GM18951 (cell line): ENCODE data around the gene SLC4A8.

ENCODE experiments used
- POLR2A ChIP-seq: IDR thresholded peaks from 4 replicates; pipeline ENCODE4 v1.6.1; 2011; ENCODE audit warnings: mild to moderate bottlenecking; ENCODE audit not compliant: insufficient read length, insufficient read depth; ENCODE audit errors: extremely low read depth
- in situ Hi-C: fragments of 300-500 bp; cut with MboI; formaldehyde crosslinking; loops from one replicate; pipeline ENCODE4 v1.12.0; 2022; ENCODE audit warnings: low sequenced_read_pairs, mixed read lengths, inconsistent platforms; ENCODE audit not compliant: unreplicated experiment

SLC4A8 gene

DNA sequence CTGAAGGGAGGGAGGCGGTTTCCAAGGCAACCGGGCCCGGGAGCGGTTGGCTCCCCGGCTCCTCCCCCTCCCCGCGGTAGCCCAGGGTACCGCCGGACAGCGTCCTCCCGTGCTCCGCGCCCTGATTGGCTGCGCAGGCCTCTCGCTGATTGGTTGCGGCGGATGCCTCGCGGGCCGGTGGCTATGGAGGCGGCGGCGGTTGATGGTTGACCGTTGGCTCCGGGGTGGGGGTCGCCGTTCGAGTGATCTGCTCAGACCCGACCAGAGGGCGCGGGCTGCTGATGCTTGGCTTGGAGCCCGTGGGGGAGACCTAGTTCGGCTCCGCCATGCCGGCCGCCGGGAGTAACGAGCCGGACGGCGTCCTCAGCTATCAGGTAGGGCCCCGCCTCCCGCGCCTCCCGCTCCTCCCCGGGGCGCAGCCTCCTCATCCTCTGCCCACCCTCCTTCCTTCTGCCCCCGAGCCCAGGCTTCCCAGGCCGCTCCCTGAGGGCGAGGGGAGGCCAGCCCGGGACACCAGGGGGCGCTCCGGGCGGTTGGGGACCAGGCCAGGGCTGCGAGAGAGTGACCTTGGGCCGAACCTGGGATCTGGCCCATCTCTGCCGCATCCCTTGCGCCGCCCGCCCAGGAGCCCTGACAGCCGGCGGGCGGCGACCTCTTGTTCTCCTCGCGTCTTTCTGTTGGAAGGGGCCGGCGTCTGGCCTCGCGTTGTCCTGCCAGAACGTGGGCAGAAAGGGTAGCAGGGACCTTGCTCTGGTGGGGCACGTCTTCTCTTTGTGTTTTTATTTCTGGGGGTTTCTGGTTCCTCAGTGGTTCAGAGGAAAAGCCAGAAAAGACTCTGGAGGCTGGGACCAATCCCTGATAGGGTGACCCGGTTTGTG is at the start of gene SLC4A8:
Gene SLC4A8, plus strand, starts transcription at position 170 of the 878 bp plus-strand sequence. Its CDS starts 157 bp downstream, at position 327.
- in situ Hi-C loops = loop anchor here (10.0 kb wide), 1 partner anchor 100 kb away; no protein-coding TSS in a partner anchor
- peak; percentile 23 for TF ChIP-seq POLR2A

DNA sequence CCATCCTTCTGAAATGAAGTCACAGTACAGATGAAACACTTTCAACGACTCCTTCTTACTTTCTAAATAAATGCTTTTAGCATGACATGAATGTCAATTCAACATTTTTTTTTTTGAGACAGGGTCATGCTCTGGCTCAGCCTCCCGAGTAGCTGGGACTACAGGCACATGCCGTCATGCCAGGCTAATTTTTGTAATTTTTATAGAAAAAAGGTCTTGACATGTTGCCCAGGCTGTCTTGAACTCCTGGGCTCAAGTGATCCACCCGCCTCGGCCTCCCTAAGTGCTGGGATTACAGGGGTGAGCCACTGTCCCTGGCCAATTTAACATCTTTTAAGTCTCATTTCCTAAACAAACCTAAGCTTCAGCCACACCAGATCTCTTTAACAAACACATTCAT is 49.8 kb upstream of the SLC4A8 start:
- in situ Hi-C loops = no loop called here
- no peak for TF ChIP-seq POLR2A

DNA sequence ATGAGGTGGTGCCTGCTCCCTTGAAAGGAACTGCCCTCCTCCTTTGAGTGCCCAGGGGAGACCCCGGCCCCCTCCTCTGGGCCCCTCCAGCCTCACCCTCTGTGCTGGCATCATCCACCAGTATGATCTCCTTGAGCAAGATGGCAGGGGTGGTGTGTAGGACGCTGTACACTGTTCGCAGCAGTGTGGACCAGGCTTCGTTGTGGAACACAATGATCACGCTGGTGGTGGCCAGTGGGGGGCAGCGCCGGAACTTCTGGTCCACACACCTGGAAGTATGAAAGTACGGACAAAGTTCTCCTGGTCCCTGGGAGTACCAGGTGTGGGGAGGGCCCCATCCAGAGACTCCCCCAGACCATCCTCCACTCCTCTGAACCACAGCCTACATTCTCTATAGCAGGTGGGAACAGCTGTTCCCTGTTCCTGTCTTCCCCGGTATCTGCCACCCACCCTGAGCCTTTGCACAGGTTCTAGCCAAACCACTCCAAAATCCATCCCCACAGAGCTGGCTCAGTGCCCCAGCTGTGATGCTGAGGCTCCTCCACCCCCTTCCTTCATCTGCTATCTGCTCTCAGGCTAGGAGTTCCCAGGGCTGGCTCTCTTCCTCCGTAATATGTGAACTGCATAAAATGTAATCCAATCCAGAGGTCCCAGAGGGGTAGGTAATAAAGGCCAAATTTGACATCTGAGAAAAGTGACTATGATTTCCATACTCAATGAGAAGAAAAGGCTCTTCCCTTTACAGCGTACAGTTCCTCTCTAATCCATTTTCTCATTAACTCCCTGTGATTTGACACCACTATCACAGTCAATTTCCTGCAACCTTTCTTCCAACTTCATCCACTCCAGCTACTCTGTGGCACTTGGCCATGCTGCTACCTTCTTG is 47.3 kb upstream of the SLC4A8 start:
- TF ChIP-seq POLR2A = no peak
- in situ Hi-C loops = no loop called here

DNA sequence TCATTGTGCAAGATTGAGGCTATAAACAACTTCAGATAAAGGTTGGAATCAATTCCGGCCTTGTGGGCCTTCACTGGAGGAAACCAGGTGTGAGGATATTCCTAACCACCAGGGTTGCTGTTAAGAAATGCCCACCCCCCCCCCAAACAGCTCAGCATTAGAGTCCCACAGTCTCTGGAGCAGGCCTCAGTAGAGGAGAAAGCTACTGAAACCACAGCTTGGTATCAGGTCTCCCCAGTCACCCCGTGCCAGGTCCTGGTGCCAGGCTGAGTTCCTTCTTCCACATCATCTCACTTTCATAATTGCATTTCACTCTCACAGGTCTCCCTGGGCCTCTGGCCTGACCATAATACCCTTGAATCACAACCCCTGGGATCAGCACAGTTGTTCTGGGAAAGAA is 45.9 kb upstream of the SLC4A8 start:
- in situ Hi-C loops = no loop called here
- no peak for TF ChIP-seq POLR2A

DNA sequence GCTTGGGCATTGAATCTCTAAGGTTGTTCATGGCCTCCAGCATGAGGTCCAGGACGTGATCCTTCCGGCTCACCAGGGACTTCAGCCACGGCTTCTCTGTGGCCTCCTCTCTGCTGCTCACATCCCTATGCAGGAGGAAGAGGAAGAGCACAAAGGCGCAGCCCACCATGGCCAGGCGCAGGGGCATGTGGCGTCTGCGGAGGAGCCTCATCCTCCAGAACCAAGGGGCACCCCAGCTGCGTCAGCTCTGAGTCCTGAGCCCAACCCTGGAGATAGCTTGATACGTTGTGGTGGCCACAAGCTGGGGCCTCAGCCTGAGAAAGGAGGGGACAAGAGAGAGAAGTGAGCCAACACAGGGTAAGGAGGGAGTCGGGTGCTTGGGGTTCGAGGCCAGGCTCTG is 45.1 kb upstream of the SLC4A8 start:
- TF ChIP-seq POLR2A = no peak
- in situ Hi-C loops = no loop called here

DNA sequence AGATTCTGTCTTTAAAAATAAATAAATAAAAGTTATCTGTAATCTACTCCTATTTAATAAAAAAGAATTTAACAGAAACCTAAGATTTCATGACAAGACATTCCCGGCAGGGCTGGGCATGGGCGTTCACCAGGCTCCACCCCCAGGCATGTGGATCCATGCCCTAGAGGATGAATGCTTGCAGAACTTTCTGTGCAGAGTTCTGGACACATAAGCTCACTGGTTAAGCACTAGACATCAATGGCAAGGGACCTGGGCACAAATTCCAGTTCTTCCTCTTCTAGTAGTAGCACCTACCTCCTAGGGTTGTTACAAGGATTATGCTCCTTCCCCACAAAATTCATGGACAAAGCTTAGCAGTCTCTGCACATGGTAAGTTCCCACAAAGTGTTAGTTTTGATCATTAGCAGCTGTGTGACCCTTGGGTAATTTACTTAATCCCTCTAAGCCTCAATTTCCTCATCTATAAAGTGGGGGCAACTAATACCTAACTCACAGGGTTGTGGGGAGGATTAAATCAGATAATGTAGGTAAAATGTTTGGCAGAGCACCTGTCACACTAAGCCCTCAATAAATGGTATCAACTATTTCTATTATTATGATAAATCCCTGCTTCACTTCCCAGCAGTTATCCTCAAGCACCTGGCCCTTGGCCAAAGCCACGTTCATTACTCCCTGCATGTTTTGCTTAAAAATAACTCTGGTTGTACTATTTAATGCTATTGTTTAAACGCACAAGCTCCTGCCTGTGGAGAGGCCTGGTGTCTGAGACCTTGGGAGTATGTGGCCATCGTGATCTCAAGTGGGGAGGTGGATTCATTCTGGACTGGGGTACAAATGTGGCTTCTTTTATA is 43.2 kb upstream of the SLC4A8 start:
- TF ChIP-seq POLR2A = no peak
- in situ Hi-C loops = no loop called here

DNA sequence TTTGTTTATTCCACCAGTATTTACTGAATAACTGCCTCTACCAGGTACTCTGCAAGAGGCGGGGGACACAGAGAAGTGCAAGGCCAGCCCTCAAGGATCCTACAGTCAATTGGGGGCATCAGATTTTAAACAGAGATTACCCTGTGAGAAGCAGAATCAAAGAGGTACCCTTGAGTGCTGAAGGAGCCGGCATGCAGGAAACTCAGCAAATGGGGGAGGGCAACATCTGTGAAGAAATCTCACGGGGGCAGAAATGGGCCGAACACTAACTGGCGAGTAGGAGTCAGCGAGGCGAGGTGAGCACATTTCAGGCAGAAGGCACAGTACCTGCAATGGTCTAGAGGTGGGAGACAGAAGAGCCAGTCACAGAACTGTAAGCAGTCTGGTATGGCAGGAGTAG is 42.5 kb upstream of the SLC4A8 start:
- in situ Hi-C loops = no loop called here
- TF ChIP-seq POLR2A = no peak

DNA sequence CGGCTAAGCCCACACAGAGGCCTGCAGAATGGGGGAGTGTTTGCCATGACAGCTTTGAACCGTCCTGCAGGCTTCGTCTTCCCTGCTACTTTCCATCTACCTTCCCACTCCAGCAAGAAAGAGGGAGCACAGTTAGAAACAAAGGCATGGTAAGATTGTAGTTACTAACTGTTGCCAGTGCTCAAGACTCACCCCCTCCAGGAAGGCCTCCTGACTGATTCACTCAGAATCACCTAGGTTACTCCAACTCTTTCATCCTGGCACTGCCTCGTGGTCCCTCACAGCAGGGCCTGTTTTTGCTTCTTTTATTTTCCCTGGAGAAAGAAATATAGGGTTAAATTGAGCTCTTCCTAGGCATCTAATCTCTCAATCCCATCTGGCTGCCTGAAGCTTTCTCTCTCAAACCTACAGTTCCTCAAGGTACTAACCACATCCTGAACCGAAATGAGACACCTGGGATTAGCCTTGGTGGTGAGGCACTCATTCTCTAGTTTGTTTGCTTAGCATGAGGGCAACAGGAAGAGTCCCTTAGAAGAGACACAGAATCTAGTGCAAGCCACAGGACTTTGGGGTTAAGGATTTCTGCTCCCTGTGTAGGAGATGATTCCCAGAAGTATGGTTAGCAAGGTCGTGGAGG is 41.2 kb upstream of the SLC4A8 start:
- in situ Hi-C loops = no loop called here
- no peak for TF ChIP-seq POLR2A

DNA sequence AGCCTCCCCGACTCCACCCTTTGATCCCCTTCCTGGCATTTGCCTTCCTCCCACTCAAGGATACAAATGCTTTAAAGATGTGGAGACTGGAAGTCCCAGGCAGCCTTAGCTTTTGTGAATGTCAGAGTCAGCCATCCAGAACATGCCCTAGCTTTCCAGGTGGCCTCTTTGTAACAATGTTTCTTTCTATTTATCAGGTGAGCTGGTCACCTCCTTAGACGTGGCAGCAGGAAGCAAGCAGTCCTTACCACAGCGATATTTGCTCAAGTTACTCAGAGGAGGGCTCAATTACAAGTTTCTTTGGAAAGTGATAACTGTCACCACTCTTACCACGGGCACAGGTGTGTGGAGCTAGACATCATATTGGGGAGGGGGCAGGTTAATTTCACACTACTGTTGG is 38.3 kb upstream of the SLC4A8 start:
- in situ Hi-C loops = no loop called here
- no peak for TF ChIP-seq POLR2A

DNA sequence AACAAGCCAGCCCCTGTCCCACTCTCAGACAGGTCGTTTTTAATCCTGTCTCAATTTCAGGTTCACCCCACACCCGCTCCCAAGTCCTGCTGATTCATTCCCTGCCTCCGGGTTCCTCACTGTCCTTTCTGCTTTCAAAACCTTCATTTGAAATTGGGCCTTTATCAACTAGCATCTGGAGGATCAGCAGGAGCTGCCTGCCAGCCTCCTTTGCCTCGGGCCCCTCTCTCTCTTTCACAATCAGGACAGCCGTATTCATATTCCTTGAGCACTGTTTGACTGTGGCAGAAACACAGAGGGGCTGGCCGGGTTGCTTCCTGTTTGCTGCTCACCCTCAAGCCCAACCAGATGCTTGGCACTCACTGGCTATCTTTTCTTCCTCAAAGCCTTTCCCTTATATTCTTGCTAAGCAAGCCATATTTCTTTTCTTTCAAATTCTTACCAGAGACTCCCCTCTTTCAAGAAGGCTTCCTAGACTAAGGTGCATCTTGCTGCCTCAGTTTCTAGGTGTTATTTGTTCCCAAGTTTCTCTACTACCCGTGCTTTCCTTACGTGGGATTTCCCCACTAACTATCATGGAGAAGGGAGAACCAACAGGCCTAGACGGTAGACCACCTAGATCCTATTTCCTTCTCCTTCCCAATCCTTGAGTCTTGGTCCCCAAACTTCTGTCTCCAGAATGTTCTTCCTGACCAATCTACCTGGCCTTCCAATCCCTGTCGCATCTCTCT is 36.4 kb upstream of the SLC4A8 start:
- in situ Hi-C loops = no loop called here
- TF ChIP-seq POLR2A = no peak

DNA sequence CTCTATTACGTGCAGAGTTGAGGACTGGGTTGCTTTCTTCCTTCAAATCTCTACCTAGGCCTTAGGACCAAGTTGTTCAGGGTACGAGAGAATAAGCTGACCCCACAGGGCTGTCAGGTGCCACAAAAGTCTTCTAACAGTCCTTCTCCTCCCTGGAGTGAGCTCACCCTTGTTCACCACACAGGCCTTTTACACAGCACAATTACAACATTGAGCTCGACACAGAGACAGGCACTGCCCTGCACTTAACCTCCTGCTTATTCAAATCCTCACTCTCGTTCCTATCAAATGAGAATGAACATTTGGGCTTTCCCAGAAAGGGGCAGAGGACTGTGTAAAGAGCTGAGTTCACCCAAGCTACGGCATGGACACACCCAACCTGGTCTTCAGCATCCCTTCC is 35.8 kb upstream of the SLC4A8 start:
- no peak for TF ChIP-seq POLR2A
- in situ Hi-C loops = no loop called here

DNA sequence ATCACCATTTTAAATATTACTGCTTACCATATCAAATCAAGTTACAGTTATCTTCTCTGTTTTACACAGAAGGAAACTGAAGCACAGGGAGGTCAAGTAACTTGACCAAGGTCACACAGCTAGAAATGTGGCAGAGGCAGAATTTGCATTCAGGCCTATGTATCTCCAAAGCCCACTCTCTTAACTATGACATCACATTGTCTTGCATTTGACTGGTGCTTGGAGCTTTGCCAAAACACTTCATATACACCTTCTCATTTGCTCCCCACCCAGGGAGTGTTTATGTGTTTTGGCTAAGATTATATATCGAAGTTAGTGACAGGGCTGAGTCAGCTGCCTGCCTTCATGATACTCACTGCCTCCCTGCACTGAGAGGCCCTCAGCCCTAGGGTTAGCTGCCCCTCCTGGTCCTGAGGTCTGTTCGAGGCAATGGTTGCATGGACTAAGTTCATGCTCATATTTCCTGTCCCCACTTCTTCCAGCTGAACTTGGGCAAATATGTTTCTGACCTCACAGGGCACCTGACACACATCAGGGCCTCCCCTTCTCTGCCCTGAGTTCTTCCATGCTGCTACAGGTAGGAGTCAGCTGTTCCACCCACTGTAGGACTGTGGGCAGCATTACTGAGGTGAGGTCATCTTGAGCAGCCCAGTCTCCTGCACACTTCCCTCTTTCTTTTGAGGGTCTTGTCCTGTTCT is 35.2 kb upstream of the SLC4A8 start:
- no peak for TF ChIP-seq POLR2A

DNA sequence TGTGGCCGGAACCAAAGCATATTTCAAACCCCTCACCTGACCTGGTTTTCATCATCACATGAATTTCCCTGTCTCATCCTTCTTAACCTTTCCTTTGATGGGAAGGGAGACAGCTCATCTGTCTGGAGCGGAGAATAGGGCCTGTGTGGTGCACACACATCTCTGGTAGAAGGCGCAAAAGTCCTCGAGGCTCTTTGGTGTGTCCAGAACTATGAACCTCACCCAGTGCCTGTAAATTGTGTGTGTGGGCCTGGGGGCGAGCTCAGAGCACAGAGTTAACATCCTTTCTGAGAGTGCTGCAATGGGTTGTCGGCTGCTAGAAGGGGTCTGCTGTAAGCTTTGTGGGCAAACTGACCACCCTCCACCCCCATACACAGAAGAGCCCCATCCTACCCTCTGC is 34.2 kb upstream of the SLC4A8 start:
- in situ Hi-C loops = no loop called here
- no peak for TF ChIP-seq POLR2A

More for the DNA sequence above, 35.2 kb upstream of the SLC4A8 start:
- in situ Hi-C loops = no loop called here
